Activated T-helper 1 cell treated with Interleukin-2 at 50 U/mL for 16 hours (primary cell): ENCODE measurements around the gene TLX3.
"Not testable (repeated sequence)": the region's sequence is repeated elsewhere in the genome, so short reads cannot be mapped to it uniquely, and the experiment has no call there.

Experiments used
- DNase-seq: peaks from one replicate; pipeline ENCODE4 v3.0.0-alpha.2; 2020; ENCODE audit warnings: low read depth

Gene TLX3

GRCh38 chr5:171323806-171324632 lies 15.0 kb downstream of the TLX3 start:
- no peak for DNase-seq

- no peak for DNase-seq
Observed at GRCh38 chr5:171330021-171330420, 21.0 kb downstream of the TLX3 start.

- no peak for DNase-seq
Observed at GRCh38 chr5:171335616-171336015, 26.6 kb downstream of the TLX3 start.

GRCh38 chr5:171336521-171337209 lies 27.6 kb downstream of the TLX3 start:
- no peak for DNase-seq

DNA sequence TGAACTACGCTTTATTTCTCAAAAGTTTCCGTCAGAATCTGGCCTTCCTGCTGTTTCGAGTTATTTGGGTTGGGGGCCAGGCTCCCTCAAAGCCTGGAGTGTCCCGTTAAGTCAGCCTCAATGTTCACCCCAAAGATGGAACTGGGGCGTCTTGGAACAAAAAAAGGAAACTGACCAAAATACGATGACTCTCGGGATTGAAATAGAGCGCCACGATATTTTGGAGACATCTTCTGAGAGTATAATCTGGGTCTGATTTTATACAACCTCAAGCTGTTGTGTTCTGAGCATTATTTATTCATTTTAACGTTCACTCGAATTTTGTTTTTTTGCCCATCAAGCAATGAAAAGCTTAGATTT lies 28.1 kb downstream of the TLX3 start:
- DNase-seq, result no peak

- no peak for DNase-seq
Observed at GRCh38 chr5:171340042-171340441, 31.0 kb downstream of the TLX3 start.

- no peak for DNase-seq
Observed at GRCh38 chr5:171340491-171340890, 31.4 kb downstream of the TLX3 start.

GRCh38 chr5:171342362-171343111 lies 33.5 kb downstream of the TLX3 start:
- no peak for DNase-seq

GRCh38 chr5:171344936-171345608 lies 36.0 kb downstream of the TLX3 start:
- no peak for DNase-seq

DNA sequence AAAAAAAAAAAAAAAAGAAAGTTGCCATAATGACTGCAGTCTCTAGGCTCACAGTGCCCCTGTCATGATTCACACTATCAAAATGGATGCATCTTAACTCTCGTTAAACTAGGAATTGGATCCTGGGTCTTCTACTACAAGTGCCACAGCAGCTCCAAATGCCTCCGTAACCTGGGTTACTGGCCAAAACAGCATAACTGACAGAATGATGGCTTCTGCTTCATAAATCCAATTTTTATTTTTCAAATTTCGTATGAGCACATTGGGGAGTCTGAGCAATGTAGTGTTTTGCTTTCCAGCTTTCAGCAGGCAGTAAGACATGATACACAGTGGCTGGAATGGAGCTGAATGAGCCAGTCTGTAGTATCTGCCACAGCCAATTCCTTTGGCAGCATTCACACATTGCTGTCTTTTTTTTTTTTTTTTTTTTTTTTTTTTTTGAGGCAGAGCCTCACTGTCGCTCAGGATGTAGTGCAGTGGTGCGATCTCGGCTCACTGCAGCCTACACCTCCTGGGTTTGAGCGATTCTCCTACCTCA lies 42.6 kb downstream of the TLX3 start:
- DNase-seq, result no peak

GRCh38 chr5:171355302-171355724 lies 46.3 kb downstream of the TLX3 start:
- no peak for DNase-seq

GRCh38 chr5:171357843-171358242 lies 48.8 kb downstream of the TLX3 start:
- DNase-seq, result no peak

GRCh38 chr5:171361151-171361550 lies 52.1 kb downstream of the TLX3 start:
- not testable (repeated sequence) for DNase-seq
